Activated naive CD8-positive, alpha-beta T cell treated with anti-CD3 and anti-CD28 coated beads, Interleukin-2, amount 10 ng/mL, durations not matched to agents 7 days and 5 days (primary cell): ENCODE measurements around the gene CLTB. TPM values are rescaled to one million over a fixed set of nuclear protein-coding genes. Genes with fewer than 3 reads are reported as not detected.

ENCODE experiments used
- ATAC-seq: fragments of 150-1000 bp; cut with Tn5 transposase; one replicate; pipeline ENCODE4 v1.10.0; 2021; ENCODE audit warnings: low read depth, moderate library complexity
- POLR2A ChIA-PET: fragments of 350-600 bp; sonication (Branson Sonifier 250); formaldehyde crosslinking; loops from one replicate; lab custom pipeline; 2021; ENCODE audit warnings: antibody characterized with exemption; lab: Charles Lee
- DNase-seq: peaks from one replicate; pipeline ENCODE4 v3.0.0; 2021
- H3K27ac Mint-ChIP-seq: one replicate; pipeline ENCODE4 v1.8.0; 2022; ENCODE audit warnings: mild to moderate bottlenecking, mixed read lengths
- H3K27me3 Mint-ChIP-seq: one replicate; pipeline ENCODE4 v1.8.0; 2022; ENCODE audit warnings: mild to moderate bottlenecking, moderate library complexity, mixed read lengths
- H3K36me3 Mint-ChIP-seq: one replicate; pipeline ENCODE4 v1.8.0; 2021; ENCODE audit warnings: mild to moderate bottlenecking, mixed read lengths
- H3K4me1 Mint-ChIP-seq: one replicate; pipeline ENCODE4 v1.8.0; 2021; ENCODE audit warnings: mixed read lengths
- H3K4me3 Mint-ChIP-seq: one replicate; pipeline ENCODE4 v1.8.0; 2022; ENCODE audit warnings: mild to moderate bottlenecking, moderate library complexity, mixed read lengths
- H3K9me3 Mint-ChIP-seq: one replicate; pipeline ENCODE4 v1.8.0; 2021; ENCODE audit warnings: mixed read lengths
- total RNA-seq, 2 experiments: library from RNA; stranded (reverse); gene quantifications; one replicate each; pipeline ENCODE4 v1.2.3, GENCODE V29; 2021

CLTB gene
- total RNA-seq, 2 experiments from 2014 or later, result 52.8 to 53.1 TPM

DNA sequence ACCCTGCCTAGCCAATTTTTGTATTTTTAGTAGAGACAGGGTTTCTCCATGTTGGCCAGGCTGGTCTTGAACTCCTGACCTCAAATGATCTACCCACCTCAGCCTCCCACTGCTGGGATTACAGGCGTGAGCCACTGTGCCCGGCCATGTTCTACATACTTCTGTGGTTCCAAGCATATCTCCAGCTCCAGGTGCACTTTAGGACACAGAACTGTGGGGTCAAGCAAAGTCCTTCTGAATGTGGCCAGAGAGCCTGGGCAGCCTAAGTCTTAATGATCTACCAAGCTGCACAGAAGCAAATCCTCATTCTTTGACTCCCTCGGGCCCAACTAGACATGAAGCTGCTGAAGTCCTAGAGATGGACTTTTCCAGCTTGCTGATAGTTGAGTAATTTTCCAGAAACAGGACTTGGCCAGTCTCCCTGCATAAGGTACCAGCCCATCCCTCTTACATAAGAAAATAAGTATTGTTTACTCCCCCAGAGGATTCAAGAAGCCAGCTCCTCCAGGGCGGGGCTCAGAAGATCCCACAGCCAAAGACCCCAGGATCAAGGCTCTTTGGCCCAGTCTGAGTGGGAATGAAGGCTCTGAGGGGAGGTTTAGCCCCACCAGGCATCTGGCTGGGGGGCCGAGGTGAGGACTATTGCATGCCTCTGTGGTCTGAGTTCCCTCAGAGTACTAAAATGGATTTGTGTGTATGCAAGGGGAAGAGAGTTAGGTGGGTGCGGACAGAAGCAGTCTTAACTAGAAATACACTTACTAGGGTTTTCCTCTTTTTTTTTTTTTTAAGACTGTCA is 8.7 kb downstream of the CLTB start:
- Mint-ChIP-seq H3K27me3 (no peaks in the 10 kb centered on the region), H3K36me3 (peaks cover 1% of the 10 kb centered on the region), H3K4me3 (no peak overlapping the region), H3K4me1 (peaks cover 6% of the 10 kb centered on the region), H3K27ac (no peak overlapping the region), H3K9me3 (no peaks in the 10 kb centered on the region)
- POLR2A ChIA-PET, result interaction anchor here (0.7 kb wide), 2 partner anchors 86 to 126 kb away, joined by 3 to 5 read pairs; no protein-coding TSS in a partner anchor
- no peak for DNase-seq
- ATAC-seq, result no peak

DNA sequence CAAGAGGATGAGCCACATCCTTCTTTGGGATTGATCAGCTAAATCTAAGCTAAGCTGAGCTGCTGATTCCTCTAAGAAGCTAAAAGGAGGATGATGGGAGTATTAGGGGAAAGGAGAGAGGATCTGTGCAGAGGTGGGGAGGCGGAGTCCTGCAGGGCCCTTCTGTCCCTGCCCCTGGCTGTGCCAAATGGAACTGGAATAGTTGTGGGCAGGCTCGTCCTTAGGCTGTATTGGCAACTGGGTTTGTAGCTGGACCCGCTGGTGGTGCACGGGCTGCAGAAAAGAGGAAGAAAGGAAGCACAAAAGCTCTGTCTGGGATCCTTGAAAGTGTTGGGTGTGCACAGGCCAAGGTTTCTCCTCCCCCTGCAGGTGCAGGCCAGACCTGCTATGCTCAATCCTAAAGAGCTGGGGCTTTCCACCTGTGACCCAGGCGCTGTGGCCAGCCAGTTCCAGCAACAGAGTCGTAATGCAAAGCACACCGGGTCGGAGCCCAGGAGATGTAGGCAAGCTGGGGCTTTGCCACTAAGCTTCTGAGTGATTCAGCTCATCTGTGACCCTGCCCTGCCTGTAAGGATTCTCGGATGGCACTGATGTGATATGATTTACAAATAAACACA is 9.8 kb downstream of the CLTB start:
- Mint-ChIP-seq H3K36me3 (peaks cover 1% of the 10 kb centered on the region), H3K4me3 (no peak overlapping the region), H3K9me3 (no peaks in the 10 kb centered on the region), H3K27me3 (no peaks in the 10 kb centered on the region), H3K4me1 (peaks cover 5% of the 10 kb centered on the region), H3K27ac (no peak overlapping the region)
- POLR2A ChIA-PET, result no interaction called here
- no peak for DNase-seq
- no peak for ATAC-seq

GRCh38 chr5:176405656-176406435 is 10.5 kb downstream of the CLTB start:
- no peak overlapping the region for H3K27ac Mint-ChIP-seq
- peaks cover 3% of the 10 kb centered on the region for H3K4me1 Mint-ChIP-seq
- no peaks in the 10 kb centered on the region for H3K9me3 Mint-ChIP-seq
- peaks cover 1% of the 10 kb centered on the region for H3K36me3 Mint-ChIP-seq
- no peak for ATAC-seq
- DNase-seq, result no peak
- H3K27me3 Mint-ChIP-seq, result no peaks in the 10 kb centered on the region
- POLR2A ChIA-PET, result no interaction called here
- no peak overlapping the region for H3K4me3 Mint-ChIP-seq

DNA sequence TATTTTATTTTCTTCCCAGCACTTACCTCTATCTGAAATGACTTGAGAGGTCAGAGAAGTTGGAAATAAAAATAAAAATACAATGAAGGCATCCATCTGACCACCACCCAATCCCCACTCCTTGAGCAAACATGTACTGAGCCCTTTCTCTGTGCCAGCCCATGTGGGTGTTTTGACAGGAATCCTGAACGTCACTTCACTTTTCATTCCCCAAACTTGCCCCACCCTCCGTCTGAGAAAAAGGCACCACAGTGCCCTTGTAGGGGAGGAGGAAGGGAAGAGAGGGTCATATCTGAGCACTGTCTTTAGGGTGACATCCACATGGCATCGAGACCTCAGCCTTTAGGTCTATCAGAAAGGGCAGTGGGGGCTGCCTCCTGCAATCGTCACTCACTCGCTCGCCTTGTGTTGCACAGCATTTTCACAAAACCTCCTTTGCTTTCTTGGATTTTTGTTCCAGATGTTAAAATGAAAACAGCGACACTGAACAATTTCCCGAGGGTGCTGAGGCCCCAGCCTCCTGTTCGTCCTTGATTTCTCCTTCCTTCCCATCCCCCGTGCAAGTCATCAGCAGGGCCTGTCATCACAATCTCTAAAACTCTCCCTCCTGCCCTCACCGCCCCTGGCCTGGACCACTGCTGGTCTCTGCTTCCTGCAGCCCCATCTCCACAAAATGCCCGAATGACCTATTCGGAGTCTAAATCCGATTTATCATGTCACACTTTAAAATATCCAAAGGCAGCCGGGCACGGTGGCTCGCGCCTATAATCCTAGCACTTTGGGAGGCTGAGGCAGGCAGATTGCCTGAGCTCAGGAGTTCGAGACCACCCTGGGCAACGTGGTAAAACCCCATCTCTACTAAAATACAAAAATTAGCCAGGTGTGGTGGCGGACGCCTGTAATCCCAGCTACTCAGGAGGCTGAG is 14.8 kb downstream of the CLTB start:
- Mint-ChIP-seq H3K36me3 (peaks cover 5% of the 10 kb centered on the region), H3K4me3 (no peak overlapping the region), H3K9me3 (no peaks in the 10 kb centered on the region), H3K27me3 (no peaks in the 10 kb centered on the region), H3K4me1 (peaks cover 2% of the 10 kb centered on the region), H3K27ac (peak overlapping the region; percentile 2)
- no peak for ATAC-seq
- DNase-seq, result no peak
- POLR2A ChIA-PET, result no interaction called here

- no peak for ATAC-seq
- H3K27ac Mint-ChIP-seq, result no peak overlapping the region
- POLR2A ChIA-PET, result interaction anchor here (1.0 kb wide), 1 partner anchor 9 kb away, joined by 3 read pairs; no protein-coding TSS in a partner anchor
- no peak overlapping the region for H3K4me3 Mint-ChIP-seq
- no peaks in the 10 kb centered on the region for H3K9me3 Mint-ChIP-seq
- peaks cover 2% of the 10 kb centered on the region for H3K4me1 Mint-ChIP-seq
- no peak for DNase-seq
- peaks cover 5% of the 10 kb centered on the region for H3K36me3 Mint-ChIP-seq
- no peaks in the 10 kb centered on the region for H3K27me3 Mint-ChIP-seq
These were observed 15.8 kb downstream of the CLTB start for GRCh38 chr5:176400382-176401156.

- Mint-ChIP-seq H3K4me3 (no peak overlapping the region), H3K27me3 (no peaks in the 10 kb centered on the region), H3K9me3 (no peaks in the 10 kb centered on the region), H3K27ac (no peak overlapping the region), H3K4me1 (peaks cover 2% of the 10 kb centered on the region), H3K36me3 (peaks cover 5% of the 10 kb centered on the region)
- POLR2A ChIA-PET, result no interaction called here
- no peak for DNase-seq
- no peak for ATAC-seq
These were observed 18.5 kb downstream of the CLTB start for GRCh38 chr5:176397736-176398420.

- H3K36me3 Mint-ChIP-seq, result peaks cover 5% of the 10 kb centered on the region
- DNase-seq (no peak), ATAC-seq (no peak)
- no peaks in the 10 kb centered on the region for H3K9me3 Mint-ChIP-seq
- no peak overlapping the region for H3K4me3 Mint-ChIP-seq
- POLR2A ChIA-PET, result no interaction called here
- H3K27ac Mint-ChIP-seq, result peak overlapping the region; percentile 11
- H3K4me1 Mint-ChIP-seq, result no peaks in the 10 kb centered on the region
- H3K27me3 Mint-ChIP-seq, result no peaks in the 10 kb centered on the region
These were observed 20.0 kb downstream of the CLTB start for GRCh38 chr5:176396330-176396729.

GRCh38 chr5:176394881-176395675 is 21.3 kb downstream of the CLTB start:
- POLR2A ChIA-PET, result no interaction called here
- Mint-ChIP-seq H3K9me3 (no peaks in the 10 kb centered on the region), H3K4me1 (peaks cover 3% of the 10 kb centered on the region), H3K27ac (no peak overlapping the region), H3K36me3 (peaks cover 12% of the 10 kb centered on the region), H3K4me3 (no peak overlapping the region), H3K27me3 (no peaks in the 10 kb centered on the region)
- no peak for ATAC-seq
- no peak for DNase-seq

DNA sequence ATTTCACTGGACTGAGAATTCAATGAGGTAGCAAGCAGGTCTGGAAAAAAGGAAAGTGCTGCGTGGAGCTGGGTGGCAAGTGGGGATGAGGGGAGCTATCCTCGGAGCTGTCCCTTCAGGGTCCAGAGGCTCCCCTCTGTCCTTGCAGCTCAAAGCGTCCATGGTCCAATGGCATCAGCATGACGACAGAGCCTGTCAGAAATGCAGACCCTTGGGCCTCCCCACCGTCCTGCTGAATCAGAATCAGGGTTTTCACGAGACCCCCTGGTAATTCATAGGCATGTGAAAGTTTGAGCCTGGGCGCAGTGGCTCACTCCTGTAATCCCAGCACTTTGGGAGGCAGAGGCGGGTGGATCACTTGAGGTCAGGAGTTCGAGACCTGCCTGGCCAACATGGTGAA is 22.2 kb downstream of the CLTB start:
- ATAC-seq (no peak), DNase-seq (no peak)
- Mint-ChIP-seq H3K4me3 (no peak overlapping the region), H3K27me3 (no peaks in the 10 kb centered on the region), H3K4me1 (peaks cover 5% of the 10 kb centered on the region), H3K9me3 (no peaks in the 10 kb centered on the region), H3K27ac (no peak overlapping the region), H3K36me3 (peaks cover 12% of the 10 kb centered on the region)
- POLR2A ChIA-PET, result no interaction called here

DNA sequence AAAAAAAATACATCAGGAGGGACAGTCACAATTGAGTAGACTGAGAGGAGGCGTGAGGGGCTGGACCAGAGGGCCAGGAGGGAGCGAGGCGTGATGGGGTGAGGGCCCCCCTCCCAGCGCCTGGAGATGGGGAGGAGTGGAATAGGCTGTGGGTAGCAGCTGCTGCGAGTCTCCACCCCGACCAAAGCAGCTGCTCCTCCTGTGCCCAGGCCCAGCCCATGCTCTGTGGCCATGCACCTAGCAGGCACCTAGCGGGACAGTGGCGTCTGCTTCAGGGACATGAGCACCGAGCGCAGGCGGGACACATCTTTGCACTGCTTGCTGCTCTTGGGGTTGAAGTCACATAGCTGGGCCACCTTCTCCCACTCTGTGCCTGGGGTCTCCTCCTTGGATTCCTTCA is 23.8 kb downstream of the CLTB start:
- Mint-ChIP-seq H3K27me3 (no peaks in the 10 kb centered on the region), H3K9me3 (no peaks in the 10 kb centered on the region), H3K4me3 (no peak overlapping the region), H3K4me1 (peaks cover 10% of the 10 kb centered on the region), H3K36me3 (peaks cover 11% of the 10 kb centered on the region), H3K27ac (no peak overlapping the region)
- POLR2A ChIA-PET, result interaction anchor here (1.4 kb wide), 1 partner anchor 8 kb away, joined by 3 read pairs; no protein-coding TSS in a partner anchor
- no peak for DNase-seq
- no peak for ATAC-seq

DNA sequence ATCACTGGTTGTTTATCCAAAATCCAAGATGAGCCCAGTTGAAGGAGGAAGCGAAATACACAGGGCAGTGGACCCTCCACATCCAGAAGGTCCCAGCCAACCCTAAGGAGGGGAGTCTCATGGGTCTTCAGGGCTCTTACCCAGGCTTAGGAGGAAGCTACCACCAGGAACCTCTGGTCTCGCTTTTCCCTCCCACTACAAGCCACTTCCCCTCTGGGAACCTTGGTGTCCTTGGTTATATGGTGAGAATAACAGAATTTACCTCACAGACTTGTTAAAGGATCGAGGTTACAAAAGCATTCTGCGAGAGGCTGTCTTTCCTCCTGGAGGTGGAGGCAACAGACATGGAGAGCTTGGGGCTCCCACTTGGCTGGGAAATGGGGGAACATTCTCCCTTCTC is 24.3 kb downstream of the CLTB start:
- H3K4me1 Mint-ChIP-seq, result peaks cover 15% of the 10 kb centered on the region
- H3K27ac Mint-ChIP-seq, result no peak overlapping the region
- no peak overlapping the region for H3K4me3 Mint-ChIP-seq
- POLR2A ChIA-PET, result interaction anchor here (1.4 kb wide), 1 partner anchor 8 kb away, joined by 3 read pairs; no protein-coding TSS in a partner anchor
- no peaks in the 10 kb centered on the region for H3K27me3 Mint-ChIP-seq
- no peaks in the 10 kb centered on the region for H3K9me3 Mint-ChIP-seq
- peaks cover 11% of the 10 kb centered on the region for H3K36me3 Mint-ChIP-seq
- ATAC-seq (no peak), DNase-seq (no peak)
